Measurements from ENCODE around the gene MGMT. TPM values are rescaled to one million over a fixed set of nuclear protein-coding genes. Genes with fewer than 3 reads are reported as not detected.

The MGMT gene
- total and polyA plus RNA-seq, 4 donors: 9.9 to 39.6 (median 23.2) TPM

DNA sequence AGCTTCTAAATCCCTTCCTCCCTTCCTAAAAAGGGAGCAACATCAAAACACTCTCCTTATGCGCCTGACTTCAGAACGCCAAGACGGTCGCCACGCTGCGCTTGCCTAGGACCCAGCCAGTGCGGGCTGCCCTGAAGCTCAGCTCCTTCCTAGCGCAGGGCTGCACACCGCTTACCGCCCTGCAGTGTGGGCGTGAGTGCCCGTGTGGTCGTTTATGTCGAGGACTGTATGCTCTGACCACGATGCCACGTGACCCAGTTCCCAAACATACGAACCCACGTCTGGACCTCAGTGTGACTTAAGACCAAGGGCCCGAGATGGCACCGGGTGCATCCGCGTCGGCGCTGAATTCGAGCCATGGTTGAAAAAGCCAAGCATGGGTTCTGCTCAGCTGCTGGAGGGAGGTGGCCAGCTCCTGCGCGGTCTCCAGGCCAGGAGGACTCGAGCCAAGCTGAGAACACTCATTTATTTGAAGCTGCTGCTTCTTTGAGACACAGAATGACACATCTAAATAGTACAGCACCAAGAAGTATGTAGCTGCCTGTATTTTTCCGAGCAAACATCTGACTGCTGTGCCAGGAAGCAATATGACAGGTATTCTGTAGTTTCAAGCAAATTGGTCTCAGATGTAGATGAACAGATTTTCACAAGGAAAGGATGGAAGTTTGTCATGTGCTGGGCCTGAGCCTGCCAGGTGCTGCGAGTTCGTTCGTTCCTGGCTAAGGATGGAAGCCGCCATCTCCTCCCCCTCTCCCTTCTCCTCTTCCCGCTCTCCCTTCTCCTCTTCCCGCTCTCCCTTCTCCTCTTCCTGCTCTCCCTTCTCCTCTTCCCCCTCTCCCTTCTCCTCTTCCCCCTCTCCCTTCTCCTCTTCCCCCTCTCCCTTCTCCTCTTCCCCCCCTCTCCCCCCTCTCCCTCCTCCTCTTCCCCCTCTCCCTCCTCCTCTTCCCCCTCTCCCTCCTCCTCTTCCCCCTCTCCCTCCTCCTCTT is 312.4 kb downstream of the MGMT start:
- Histone ChIP-seq H3K27me3 (ENCODE audit: control insufficient read depth in 3 of 3, insufficient read depth in 3 of 3, low read length in 2 of 3) (no peaks in the 10 kb centered on the region), H3K9ac (ENCODE audit: insufficient read depth in 1 of 2, low read length in 2 of 2) (no peak overlapping the region), H3K4me3 (no peak overlapping the region), H3K4me1 (ENCODE audit: control insufficient read depth in 5 of 5, insufficient read depth in 5 of 5, low read length in 5 of 5) (no peaks in the 10 kb centered on the region), H3K27ac (ENCODE audit: low read depth in 1 of 2, low read length in 1 of 2) (no peak overlapping the region), H3K9me3 (ENCODE audit: control insufficient read depth in 4 of 4, insufficient read depth in 3 of 4, low read length in 3 of 4) (peaks cover 0 to 5% (median 0%) of the 10 kb centered on the region in 4 donors), H3K36me3 (ENCODE audit: control insufficient read depth in 4 of 4, insufficient read depth in 4 of 4, low read length in 4 of 4) (no peaks in the 10 kb centered on the region)
- TF ChIP-seq CTCF (IDR thresholded peaks at IDR 0.05; ENCODE audit: control extremely low read depth, extremely low read depth): no peak
- ATAC-seq (ENCODE audit: insufficient read depth, low FRiP score) (no peak), DNase-seq (no peak)
- 88 to 91% methylated on average over 34 to 35 of the region's 35 CpGs for WGBS, 2 donors

DNA sequence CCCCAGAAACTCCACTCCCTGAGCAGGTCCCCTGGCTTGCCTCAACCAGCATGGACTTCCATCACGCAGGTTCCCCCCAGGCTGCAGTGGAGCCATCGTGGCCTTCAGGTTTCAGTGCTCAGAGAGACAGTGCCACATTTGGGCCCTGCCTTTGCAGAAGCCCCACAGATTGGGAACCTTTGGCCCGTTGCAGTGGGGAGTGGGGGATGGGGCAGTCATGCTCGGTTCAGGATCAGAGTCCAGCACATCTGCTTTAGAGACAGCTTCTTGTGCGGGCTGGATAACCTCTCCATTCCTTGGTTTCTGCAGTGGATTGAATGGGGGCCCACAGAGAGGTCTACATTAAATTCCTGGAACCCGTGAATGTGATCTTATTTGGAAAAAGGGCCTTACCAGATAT is 313.2 kb downstream of the MGMT start:
- no peaks in the 10 kb centered on the region for H3K4me1 ChIP-seq (ENCODE audit: control insufficient read depth in 5 of 5, insufficient read depth in 5 of 5, low read length in 5 of 5)
- H3K9ac ChIP-seq (ENCODE audit: insufficient read depth in 1 of 2, low read length in 2 of 2): no peak overlapping the region
- ATAC-seq (ENCODE audit: insufficient read depth, low FRiP score) (no peak), DNase-seq (no peak)
- H3K27me3 ChIP-seq (ENCODE audit: control insufficient read depth in 3 of 3, insufficient read depth in 3 of 3, low read length in 2 of 3): no peaks in the 10 kb centered on the region
- no peaks in the 10 kb centered on the region for H3K36me3 ChIP-seq (ENCODE audit: control insufficient read depth in 4 of 4, insufficient read depth in 4 of 4, low read length in 4 of 4)
- TF ChIP-seq CTCF (IDR thresholded peaks at IDR 0.05; ENCODE audit: control extremely low read depth, extremely low read depth): no peak
- peaks cover 0 to 7% (median 0%) of the 10 kb centered on the region in 4 donors for H3K9me3 ChIP-seq (ENCODE audit: control insufficient read depth in 4 of 4, insufficient read depth in 3 of 4, low read length in 3 of 4)
- no peak overlapping the region for H3K27ac ChIP-seq (ENCODE audit: low read depth in 1 of 2, low read length in 1 of 2)
- 83 to 89% methylated on average over 6 of the region's 6 CpGs for WGBS, 2 donors
- no peak overlapping the region for H3K4me3 ChIP-seq

DNA sequence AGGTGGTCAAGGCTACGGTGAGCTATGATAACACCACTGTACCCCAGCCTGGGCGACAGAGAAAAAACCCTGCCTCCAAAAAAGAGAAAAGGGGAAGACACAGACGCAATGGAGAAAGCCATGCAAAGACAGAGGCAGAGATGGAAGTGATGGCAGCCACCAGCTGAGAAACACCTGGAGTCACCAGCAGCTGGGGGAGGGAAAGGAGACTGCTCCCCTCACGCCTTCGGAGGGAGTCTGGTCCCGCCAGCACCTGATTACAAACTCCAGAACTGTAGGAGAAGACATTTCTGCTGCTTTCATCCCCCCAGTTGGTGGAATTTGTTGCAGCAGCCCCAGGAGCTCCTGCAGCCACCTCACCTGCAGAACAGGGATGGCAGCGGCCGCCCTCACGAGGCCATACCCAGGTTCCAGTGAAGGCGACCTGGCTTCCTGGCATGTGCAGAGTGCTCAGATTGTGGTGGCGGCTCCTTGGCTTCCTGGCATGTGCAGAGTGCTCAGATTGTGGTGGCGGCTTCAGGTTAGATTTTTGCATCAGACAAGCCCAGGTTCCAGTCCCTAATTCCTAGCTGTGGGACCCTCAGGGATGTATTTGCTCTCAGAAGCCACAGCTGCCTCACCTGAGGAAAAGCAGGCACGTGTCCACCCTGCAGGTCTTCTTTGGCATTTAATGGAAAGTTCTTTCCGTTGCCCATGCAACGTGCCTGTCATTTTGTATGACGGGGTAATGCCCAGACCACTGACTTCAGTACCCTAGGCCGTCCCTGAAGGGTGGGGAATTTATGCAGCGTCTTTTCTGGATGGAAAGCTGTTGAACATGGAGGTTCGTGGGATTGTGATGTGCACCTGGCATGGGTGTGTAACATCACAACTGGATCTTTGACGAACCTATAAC is 314.1 kb downstream of the MGMT start:
- H3K27ac ChIP-seq (ENCODE audit: low read depth in 1 of 2, low read length in 1 of 2): no peak overlapping the region
- H3K4me3 ChIP-seq: no peak overlapping the region
- ATAC-seq (ENCODE audit: insufficient read depth, low FRiP score) (no peak), DNase-seq (no peak)
- 93 to 95% methylated on average over 20 of the region's 20 CpGs for WGBS, 2 donors
- peaks cover 0 to 2% (median 0%) of the 10 kb centered on the region in 5 donors for H3K4me1 ChIP-seq (ENCODE audit: control insufficient read depth in 5 of 5, insufficient read depth in 5 of 5, low read length in 5 of 5)
- H3K36me3 ChIP-seq (ENCODE audit: control insufficient read depth in 4 of 4, insufficient read depth in 4 of 4, low read length in 4 of 4): no peaks in the 10 kb centered on the region
- H3K27me3 ChIP-seq (ENCODE audit: control insufficient read depth in 3 of 3, insufficient read depth in 3 of 3, low read length in 2 of 3): no peaks in the 10 kb centered on the region
- H3K9ac ChIP-seq (ENCODE audit: insufficient read depth in 1 of 2, low read length in 2 of 2): no peak overlapping the region
- peaks cover 0 to 7% (median 0%) of the 10 kb centered on the region in 4 donors for H3K9me3 ChIP-seq (ENCODE audit: control insufficient read depth in 4 of 4, insufficient read depth in 3 of 4, low read length in 3 of 4)
- no peak for TF ChIP-seq CTCF (IDR thresholded peaks at IDR 0.05; ENCODE audit: control extremely low read depth, extremely low read depth)
